Activated T-helper 2 cell treated with anti-CD3 and anti-CD28 coated beads, Interferon-gamma antibody, Interleukin-2, Interleukin-4, amounts not matched to agents 10 μg/mL and 5 μg/mL and 100 μg/mL, durations not matched to agents 14 hours and 24 hours and 36 hours (primary cell): ENCODE measurements around the gene EIF4H. TPM values are rescaled to one million over a fixed set of nuclear protein-coding genes. Genes with fewer than 3 reads are reported as not detected.
A peak's percentile ranks its signal among the peaks of the same experiment; 100 is the strongest.
"Not testable (repeated sequence)": the region's sequence is repeated elsewhere in the genome, so short reads cannot be mapped to it uniquely, and the experiment has no call there.

Source experiments
- DNase-seq: peaks from one replicate; pipeline ENCODE4 v3.0.0; 2021; ENCODE audit warnings: low spot score
- H3K27ac Mint-ChIP-seq: one replicate; pipeline ENCODE4 v1.8.0; 2021; ENCODE audit warnings: mixed read lengths
- H3K27me3 Mint-ChIP-seq: one replicate; pipeline ENCODE4 v1.8.0; 2021; ENCODE audit warnings: low read depth, mixed read lengths
- H3K36me3 Mint-ChIP-seq: one replicate; pipeline ENCODE4 v1.8.0; 2021; ENCODE audit warnings: low read depth, mixed read lengths
- H3K4me1 Mint-ChIP-seq: one replicate; pipeline ENCODE4 v1.8.0; 2021; ENCODE audit warnings: low read depth, mixed read lengths
- H3K4me3 Mint-ChIP-seq: one replicate; pipeline ENCODE4 v1.8.0; 2021; ENCODE audit warnings: low read depth, mild to moderate bottlenecking, moderate library complexity, mixed read lengths
- H3K9me3 Mint-ChIP-seq: one replicate; pipeline ENCODE4 v1.8.0; 2021; ENCODE audit warnings: mixed read lengths
- intact Hi-C: fragments of 100-400 bp; cut with micrococcal nuclease; formaldehyde crosslinking; loops from one replicate; pipeline ENCODE4 v1.15.1; 2023
- total RNA-seq: library from RNA; stranded (reverse); gene quantifications from 2 replicates; pipeline ENCODE4 v1.2.3, GENCODE V29; 2022

The EIF4H gene
- total RNA-seq, 1 donor from 2014 or later = 367 TPM

DNA sequence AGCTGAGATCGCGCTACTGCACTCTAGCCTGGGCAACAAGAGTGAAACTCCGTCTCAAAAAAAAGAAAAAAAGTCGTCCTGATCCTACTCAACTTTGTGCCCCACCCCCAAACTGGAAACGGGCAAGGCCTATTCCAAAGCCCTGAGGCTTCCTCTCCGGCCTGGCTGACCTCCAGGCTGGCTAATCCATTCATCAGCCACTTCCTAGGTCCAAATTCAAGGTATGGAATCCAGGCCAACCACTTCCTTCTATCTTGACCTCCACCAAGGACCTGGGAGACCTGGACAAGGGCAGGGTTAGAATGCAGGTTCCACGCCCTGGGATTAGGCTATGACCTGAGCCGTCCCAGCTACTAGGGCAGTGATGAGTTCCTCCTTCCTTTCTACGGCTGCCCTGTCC is 20.4 kb upstream of the EIF4H start:
- H3K9me3 Mint-ChIP-seq = no peaks in the 10 kb centered on the region
- no peak overlapping the region for H3K4me3 Mint-ChIP-seq
- DNase-seq = no peak
- no peaks in the 10 kb centered on the region for H3K4me1 Mint-ChIP-seq
- intact Hi-C loops = no loop called here
- H3K36me3 Mint-ChIP-seq = no peaks in the 10 kb centered on the region
- H3K27me3 Mint-ChIP-seq = no peaks in the 10 kb centered on the region
- H3K27ac Mint-ChIP-seq = no peak overlapping the region

DNA sequence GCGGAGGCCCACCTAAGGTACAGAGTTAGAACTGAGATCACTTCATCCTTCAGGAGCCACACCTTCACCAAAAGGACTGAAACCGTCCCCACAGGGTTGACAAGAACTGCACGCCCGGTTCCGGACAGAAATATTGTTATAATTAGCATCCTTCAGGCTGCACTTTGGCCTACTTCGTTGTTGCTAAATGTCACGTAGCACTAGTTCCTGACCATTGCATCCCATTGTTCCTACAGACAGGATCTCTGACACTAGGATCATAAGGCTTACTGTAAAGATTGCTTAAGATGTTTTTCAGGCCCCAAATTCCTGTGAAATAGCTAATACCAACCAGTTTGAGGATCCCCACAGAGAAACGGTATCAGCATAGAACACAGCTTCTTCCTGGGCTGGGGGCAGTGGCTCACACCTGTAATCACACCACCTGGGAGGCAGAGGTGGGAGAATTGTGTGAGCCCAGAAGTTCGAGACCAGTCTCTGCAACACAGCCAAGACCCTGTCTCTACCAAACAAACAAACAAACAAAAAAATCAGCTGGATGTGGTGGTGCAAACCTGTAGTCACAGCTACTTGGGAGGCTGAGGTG is 18.3 kb upstream of the EIF4H start:
- DNase-seq = no peak
- intact Hi-C loops = no loop called here
- Mint-ChIP-seq H3K9me3 (no peaks in the 10 kb centered on the region), H3K4me1 (no peaks in the 10 kb centered on the region), H3K36me3 (no peaks in the 10 kb centered on the region), H3K27me3 (peaks cover 1% of the 10 kb centered on the region), H3K4me3 (no peak overlapping the region), H3K27ac (no peak overlapping the region)

DNA sequence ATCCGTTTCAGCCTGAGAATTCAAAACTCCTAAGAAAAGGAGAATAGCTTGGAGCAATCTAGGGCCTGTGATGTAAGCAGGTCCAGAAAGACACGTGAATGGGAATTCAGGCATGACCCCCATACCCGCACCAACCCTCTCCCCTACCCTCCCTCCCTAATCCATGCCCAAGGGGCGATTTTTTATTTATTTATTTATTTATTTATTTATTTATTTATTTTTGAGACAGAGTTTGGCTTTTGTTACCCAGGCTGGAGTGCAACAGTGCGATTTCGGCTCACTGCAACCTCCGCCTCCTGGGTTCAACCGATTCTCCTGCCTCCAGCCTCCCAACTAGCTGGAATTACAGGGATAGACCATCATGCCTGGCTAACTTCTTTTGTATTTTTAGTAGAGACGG is 16.6 kb upstream of the EIF4H start:
- H3K27me3 Mint-ChIP-seq = peaks cover 1% of the 10 kb centered on the region
- intact Hi-C loops = no loop called here
- no peaks in the 10 kb centered on the region for H3K4me1 Mint-ChIP-seq
- DNase-seq = no peak
- no peak overlapping the region for H3K4me3 Mint-ChIP-seq
- no peaks in the 10 kb centered on the region for H3K9me3 Mint-ChIP-seq
- H3K27ac Mint-ChIP-seq = no peak overlapping the region
- H3K36me3 Mint-ChIP-seq = no peaks in the 10 kb centered on the region

DNA sequence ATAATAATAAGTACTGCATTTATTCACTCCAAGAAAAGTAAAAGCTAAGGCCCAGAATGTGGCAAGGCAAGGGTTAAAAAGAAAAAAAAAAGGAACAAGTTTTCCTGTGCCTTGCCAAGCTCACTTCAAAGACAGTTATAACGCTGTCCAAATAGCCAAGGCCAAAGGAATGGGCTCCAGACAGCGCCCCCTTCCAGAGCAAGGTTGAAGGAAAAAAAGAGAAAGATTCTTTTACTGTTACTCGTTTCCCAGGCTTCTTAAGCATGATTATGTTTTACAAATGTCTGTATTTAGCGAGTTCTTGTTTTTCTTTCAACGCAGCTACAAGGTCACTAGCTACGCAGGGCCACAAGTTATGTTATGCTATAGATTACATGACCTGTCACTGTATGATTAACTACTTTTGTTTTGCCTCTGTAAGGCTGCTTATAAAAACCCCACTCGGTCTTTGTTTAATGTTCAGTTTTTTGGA is 9.1 kb upstream of the EIF4H start:
- intact Hi-C loops = no loop called here
- Mint-ChIP-seq H3K9me3 (no peaks in the 10 kb centered on the region), H3K27me3 (no peaks in the 10 kb centered on the region)

DNA sequence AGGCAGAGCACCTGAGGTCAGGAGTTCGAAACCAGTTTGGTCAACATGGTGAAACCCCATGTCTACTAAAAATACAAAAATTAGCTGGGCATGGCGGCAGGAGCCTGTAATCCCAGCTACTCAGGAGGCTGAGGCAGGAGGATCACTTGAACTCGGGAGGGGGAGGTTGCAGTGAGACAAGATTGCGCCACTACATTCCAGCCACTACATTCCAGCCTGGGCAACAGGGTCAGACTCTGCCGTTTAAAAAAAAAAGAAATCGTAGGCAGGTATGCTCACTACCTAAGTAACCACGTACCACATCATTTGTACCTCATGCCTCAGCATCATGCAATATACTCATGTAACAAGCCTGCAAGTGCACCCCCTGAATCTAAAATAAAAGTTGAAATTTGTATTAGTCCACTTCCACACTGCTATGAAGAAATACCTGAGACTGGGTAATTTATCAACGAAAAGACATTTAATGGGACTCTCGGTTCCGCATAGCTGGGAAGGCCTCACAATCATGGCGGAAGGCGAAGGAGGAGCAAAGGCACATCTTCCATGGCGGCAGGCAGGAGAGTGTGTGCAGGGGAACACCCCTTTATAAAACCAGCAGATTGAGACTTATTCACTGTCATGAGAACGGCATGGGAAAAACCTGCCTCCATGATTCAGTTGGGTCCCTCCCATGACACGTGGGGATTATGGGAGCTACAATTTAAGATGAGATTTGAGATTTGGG is 8.1 kb upstream of the EIF4H start:
- Mint-ChIP-seq H3K4me3 (no peak overlapping the region), H3K9me3 (no peaks in the 10 kb centered on the region), H3K4me1 (no peaks in the 10 kb centered on the region), H3K27ac (no peak overlapping the region), H3K27me3 (no peaks in the 10 kb centered on the region), H3K36me3 (no peaks in the 10 kb centered on the region)
- intact Hi-C loops = no loop called here
- DNase-seq = no peak

More for the DNA sequence above, 9.1 kb upstream of the EIF4H start:
- H3K36me3 Mint-ChIP-seq = no peaks in the 10 kb centered on the region
- no peaks in the 10 kb centered on the region for H3K4me1 Mint-ChIP-seq
- DNase-seq = no peak
- no peak overlapping the region for H3K4me3 Mint-ChIP-seq
- no peak overlapping the region for H3K27ac Mint-ChIP-seq

DNA sequence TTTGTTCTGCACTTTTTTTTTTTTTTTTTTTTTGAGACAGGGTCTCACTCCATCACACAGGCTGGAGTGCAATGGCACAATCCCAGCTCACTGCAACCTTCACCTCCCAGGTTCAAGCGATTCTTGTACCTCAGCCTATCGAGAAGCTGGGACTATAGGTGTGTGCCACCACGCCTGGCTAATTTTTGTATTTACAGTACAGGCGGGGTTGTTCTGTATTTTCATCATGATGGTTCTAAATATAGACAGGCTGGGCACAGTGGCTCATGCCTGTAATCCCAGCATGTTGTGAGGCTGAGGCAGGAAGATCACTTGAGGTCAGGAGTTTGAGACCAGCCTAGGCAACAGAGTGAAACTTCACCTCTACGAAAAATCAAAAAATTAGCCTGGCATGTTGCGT is 6.8 kb upstream of the EIF4H start:
- intact Hi-C loops, H3K4me1 Mint-ChIP-seq, H3K4me3 Mint-ChIP-seq, H3K27me3 Mint-ChIP-seq, H3K27ac Mint-ChIP-seq, DNase-seq, H3K9me3 Mint-ChIP-seq, H3K36me3 Mint-ChIP-seq: not testable (repeated sequence)

DNA sequence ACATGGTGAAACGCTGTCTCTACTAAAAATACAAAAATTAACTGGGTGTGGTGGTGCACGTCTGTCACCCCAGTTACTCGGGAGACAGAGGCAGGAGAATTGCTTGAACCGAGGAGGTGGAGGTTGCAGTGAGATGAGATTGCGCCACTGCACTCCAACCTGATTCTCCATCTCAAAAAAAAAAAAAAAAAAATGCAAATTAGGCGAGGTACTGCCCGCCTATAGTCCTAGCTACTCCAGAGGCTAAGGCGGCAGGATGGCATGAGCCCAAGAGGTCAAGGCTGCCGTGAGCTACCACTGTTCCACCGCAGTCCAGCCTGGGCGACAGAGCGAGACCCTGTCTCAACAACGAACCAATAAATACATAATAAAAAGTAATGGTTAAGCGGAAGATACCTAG is 1.1 kb upstream of the EIF4H start:
- peak overlapping the region; percentile 55 for H3K27ac Mint-ChIP-seq
- peaks cover 24% of the 10 kb centered on the region for H3K36me3 Mint-ChIP-seq
- peaks cover 29% of the 10 kb centered on the region for H3K4me1 Mint-ChIP-seq
- DNase-seq = no peak
- intact Hi-C loops = no loop called here
- no peaks in the 10 kb centered on the region for H3K9me3 Mint-ChIP-seq
- H3K4me3 Mint-ChIP-seq = peak overlapping the region; percentile 88
- no peaks in the 10 kb centered on the region for H3K27me3 Mint-ChIP-seq

DNA sequence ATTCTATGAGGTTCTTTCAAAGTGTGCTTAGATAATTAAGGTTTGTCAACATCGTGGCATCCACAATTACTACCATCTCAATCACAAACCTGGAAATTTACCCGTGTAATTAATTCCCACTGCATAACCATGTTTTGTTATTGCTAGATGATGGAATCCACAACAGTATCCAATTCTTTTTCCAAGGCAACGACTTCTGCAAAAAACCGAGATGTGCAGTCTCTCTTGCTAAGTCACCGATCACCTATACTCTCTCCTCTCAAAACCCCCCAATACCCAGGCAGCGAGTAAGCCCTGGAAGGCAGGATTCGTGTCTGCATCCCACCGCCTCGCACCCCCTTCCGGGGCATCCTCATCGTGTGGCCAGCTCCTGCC is 678 bp upstream of the EIF4H start:
- intact Hi-C loops = no loop called here
- DNase-seq = no peak
- peaks cover 30% of the 10 kb centered on the region for H3K4me1 Mint-ChIP-seq

DNA sequence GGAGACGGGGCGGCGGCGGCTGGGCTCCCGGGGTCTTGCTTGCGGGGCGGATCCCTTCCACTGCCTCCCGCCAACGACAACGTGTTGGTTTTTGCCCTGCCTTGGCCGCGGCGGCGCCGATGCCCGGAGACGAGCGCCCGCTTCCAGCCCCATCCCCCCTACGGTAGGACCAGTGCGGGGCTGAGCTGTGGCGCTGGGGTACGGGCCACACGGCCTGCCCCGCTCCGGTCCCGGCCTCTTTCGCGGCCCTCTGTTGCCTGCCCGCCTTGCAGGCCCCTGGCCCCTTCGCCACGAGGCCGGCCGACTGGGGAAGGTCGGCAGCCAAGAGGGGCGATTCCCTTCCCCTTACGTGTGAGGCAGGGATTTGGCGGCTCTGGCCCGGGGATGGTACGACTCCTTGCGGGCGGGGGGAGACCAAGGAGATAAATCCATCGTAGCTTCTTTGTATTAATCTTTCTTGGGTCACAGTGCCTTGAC is 488 bp downstream of the EIF4H start:
- peaks cover 37% of the 10 kb centered on the region for H3K4me1 Mint-ChIP-seq
- H3K36me3 Mint-ChIP-seq = peaks cover 30% of the 10 kb centered on the region
- H3K27ac Mint-ChIP-seq = peak overlapping the region; percentile 82
- intact Hi-C loops = loop anchor here (1.0 to 2.0 kb wide), 4 partner anchors 14 to 107 kb away; partner anchors contain the start of genes LIMK1 and RFC2
- no peaks in the 10 kb centered on the region for H3K9me3 Mint-ChIP-seq
- peak; percentile 37 for DNase-seq
- no peaks in the 10 kb centered on the region for H3K27me3 Mint-ChIP-seq
- peak overlapping the region; percentile 91 for H3K4me3 Mint-ChIP-seq

More for the DNA sequence above, 678 bp upstream of the EIF4H start:
- Mint-ChIP-seq H3K4me3 (peak overlapping the region; percentile 88), H3K36me3 (peaks cover 24% of the 10 kb centered on the region), H3K27me3 (no peaks in the 10 kb centered on the region), H3K27ac (peak overlapping the region; percentile 76), H3K9me3 (no peaks in the 10 kb centered on the region)

DNA sequence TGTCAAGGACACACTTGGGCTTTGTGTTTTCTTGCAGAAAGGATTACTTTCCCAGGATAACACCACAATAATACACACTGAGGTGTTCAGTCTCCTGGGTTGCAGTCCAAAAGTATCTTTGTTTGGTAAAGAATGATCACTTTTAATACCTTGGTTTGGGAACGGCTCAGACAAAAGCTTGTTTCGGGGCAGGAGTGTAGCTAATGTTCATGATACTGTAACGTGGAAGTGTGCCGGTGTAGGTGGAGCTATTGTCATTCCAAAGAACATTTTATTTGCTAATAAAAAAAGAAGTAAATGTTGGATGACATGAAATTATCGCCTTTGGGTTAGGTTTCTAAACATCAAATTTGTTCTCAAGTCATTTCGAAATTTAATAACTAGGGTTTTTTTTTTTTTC is 1.2 kb downstream of the EIF4H start:
- Mint-ChIP-seq H3K27ac (peak overlapping the region; percentile 82), H3K9me3 (no peaks in the 10 kb centered on the region), H3K27me3 (no peaks in the 10 kb centered on the region), H3K4me1 (peaks cover 37% of the 10 kb centered on the region), H3K4me3 (peak overlapping the region; percentile 91), H3K36me3 (peaks cover 30% of the 10 kb centered on the region)
- no peak for DNase-seq
- intact Hi-C loops = loop anchor here (2.0 kb wide), 2 partner anchors 13 to 79 kb away; partner anchors contain the start of gene RFC2

DNA sequence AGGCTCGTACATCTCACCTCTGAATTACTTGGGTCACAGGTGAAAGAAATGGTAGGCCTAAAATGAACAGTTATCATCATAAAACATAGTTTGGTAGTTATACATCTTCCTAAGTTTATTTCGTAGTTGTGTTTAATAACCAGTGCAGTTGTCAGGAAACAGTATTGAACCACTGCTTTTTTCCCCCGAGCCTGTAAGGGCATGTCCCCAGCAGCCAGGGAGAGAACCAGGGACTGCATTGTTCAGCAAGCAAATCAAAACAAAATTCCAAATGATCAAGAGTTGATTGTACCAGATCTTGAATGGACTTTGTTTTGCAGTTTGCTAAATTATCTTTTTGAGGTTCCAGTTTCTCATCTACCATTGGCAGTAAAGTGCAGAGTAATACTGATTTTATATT is 2.4 kb downstream of the EIF4H start:
- intact Hi-C loops = no loop called here
- peaks cover 37% of the 10 kb centered on the region for H3K4me1 Mint-ChIP-seq
- no peaks in the 10 kb centered on the region for H3K9me3 Mint-ChIP-seq
- H3K4me3 Mint-ChIP-seq = peak overlapping the region; percentile 91
- no peak for DNase-seq
- H3K36me3 Mint-ChIP-seq = peaks cover 36% of the 10 kb centered on the region
- H3K27ac Mint-ChIP-seq = peak overlapping the region; percentile 58
- no peaks in the 10 kb centered on the region for H3K27me3 Mint-ChIP-seq

DNA sequence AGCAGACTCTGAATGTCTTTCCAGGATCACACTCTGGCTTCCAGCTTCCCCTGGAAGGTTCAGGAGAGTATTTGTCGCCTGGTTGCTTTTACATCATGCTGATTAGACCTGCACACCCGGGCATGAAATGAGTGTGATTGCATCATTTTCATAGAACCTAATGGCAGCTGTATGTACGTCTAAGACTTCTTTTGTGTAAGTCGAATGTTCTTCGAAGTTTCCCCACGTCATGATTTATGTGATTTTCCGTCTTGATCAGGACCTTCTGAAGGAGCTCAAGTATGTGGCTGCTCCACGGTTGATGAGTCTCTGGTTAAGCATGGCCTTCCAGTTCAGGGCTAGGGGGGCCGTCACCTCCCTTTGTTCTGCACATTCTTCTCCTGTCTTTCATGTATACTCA is 4.5 kb downstream of the EIF4H start:
- peak overlapping the region; percentile 55 for H3K4me3 Mint-ChIP-seq
- H3K9me3 Mint-ChIP-seq = no peaks in the 10 kb centered on the region
- intact Hi-C loops = no loop called here

DNA sequence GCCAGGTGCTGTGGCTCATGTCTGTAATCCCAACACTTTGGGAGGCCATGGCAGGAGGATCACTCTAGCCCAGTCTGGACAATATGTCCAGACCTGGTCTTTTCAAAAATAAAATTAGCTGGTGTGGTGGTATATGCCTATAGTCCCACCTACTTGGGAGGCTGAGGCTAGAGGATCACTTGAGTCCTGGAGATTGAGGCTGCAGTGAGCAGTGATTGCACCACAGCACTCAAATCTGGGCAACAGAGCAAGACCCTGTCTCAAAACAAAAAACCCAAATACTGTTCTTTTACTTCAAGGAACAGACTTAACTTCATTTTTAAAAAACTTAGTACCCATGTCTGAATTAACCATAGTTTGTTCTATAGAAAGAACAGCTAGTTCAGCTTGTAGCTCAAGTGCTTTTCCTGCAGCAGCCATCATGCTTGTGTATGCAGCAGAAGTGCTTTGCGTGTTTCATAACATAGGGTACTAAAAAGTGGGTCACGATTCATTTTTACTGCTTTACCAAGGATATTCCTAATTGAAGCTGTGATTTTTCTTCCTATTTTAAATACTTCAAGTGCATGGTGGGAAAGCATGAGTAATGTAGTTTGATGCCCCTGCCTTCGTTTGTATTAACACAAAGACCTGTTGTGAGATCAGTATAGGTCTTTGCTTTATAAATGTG is 5.9 kb downstream of the EIF4H start:
- Mint-ChIP-seq H3K27ac (no peak overlapping the region), H3K4me3 (no peak overlapping the region)
- intact Hi-C loops = no loop called here

More for the DNA sequence above, 4.5 kb downstream of the EIF4H start:
- Mint-ChIP-seq H3K27ac (peak overlapping the region; percentile 73), H3K36me3 (peaks cover 56% of the 10 kb centered on the region), H3K4me1 (peaks cover 44% of the 10 kb centered on the region), H3K27me3 (no peaks in the 10 kb centered on the region)
- DNase-seq = no peak

More for the DNA sequence above, 5.9 kb downstream of the EIF4H start:
- no peak for DNase-seq
- Mint-ChIP-seq H3K27me3 (no peaks in the 10 kb centered on the region), H3K4me1 (peaks cover 53% of the 10 kb centered on the region), H3K36me3 (peaks cover 62% of the 10 kb centered on the region), H3K9me3 (no peaks in the 10 kb centered on the region)
